ENCODE data around the gene CDKAL1.

DNA sequence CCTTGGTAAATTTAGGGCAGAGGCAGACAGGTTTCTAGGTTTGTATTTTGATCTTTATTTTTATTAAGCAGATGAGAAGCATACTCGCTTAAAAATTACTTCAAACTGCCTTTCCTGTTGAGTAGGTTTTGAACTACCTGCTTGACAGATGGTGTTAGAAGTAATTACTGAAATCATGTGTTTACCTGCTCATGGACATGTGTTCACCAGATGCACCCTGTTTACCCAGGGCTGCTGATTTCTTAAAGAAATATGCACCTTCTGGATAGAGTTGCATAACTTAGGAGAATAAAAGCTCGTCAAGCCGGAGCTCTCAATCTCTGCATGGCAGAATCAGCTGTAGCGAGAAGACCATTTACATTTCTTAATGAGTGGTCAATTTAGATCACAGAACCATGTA lies 165.1 kb downstream of the CDKAL1 start:
- no peak for TF ChIP-seq EP300 (IDR thresholded peaks at IDR 0.05)
- TF ChIP-seq, protein P1, sequence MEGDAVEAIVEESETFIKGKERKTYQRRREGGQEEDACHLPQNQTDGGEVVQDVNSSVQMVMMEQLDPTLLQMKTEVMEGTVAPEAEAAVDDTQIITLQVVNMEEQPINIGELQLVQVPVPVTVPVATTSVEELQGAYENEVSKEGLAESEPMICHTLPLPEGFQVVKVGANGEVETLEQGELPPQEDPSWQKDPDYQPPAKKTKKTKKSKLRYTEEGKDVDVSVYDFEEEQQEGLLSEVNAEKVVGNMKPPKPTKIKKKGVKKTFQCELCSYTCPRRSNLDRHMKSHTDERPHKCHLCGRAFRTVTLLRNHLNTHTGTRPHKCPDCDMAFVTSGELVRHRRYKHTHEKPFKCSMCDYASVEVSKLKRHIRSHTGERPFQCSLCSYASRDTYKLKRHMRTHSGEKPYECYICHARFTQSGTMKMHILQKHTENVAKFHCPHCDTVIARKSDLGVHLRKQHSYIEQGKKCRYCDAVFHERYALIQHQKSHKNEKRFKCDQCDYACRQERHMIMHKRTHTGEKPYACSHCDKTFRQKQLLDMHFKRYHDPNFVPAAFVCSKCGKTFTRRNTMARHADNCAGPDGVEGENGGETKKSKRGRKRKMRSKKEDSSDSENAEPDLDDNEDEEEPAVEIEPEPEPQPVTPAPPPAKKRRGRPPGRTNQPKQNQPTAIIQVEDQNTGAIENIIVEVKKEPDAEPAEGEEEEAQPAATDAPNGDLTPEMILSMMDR (IDR thresholded peaks at IDR 0.05): no peak
- TF ChIP-seq POLR2A (IDR thresholded peaks at IDR 0.05): no peak
